ENCODE data around the gene SETD1B.

- TF ChIP-seq CTCF (IDR thresholded peaks at IDR 0.05; ENCODE audit: poor library complexity, severe bottlenecking) (no peak), EZH2 (IDR thresholded peaks at IDR 0.05; ENCODE audit: borderline replicate concordance, insufficient read depth, low read length, poor library complexity, severe bottlenecking) (no peak)
Observed at GRCh38 chr12:121778567-121779421, 25.0 kb upstream of the SETD1B start.

All from neural cell (in vitro differentiated cells).